Parathyroid adenoma (tissue), 2 donors: Measurements from ENCODE around the gene ITGAL.

Source experiments
- H2AFZ ChIP-seq: fragments of 300-600 bp; sonication (generic); one replicate; pipeline ENCODE4 v1.7.0; 2017; ENCODE audit warnings: antibody characterized with exemption, mild to moderate bottlenecking
- H3K27ac ChIP-seq: fragments of 300-600 bp; sonication (generic); one replicate; pipeline ENCODE4 v1.7.0; 2017
- H3K27me3 ChIP-seq: fragments of 300-600 bp; sonication (generic); one replicate; pipeline ENCODE4 v1.7.0; 2017; ENCODE audit warnings: low read length; ENCODE audit not compliant: control insufficient read depth, insufficient read depth
- H3K36me3 ChIP-seq: fragments of 300-600 bp; sonication (generic); one replicate; pipeline ENCODE4 v1.7.0; 2017; ENCODE audit warnings: low read length; ENCODE audit not compliant: control insufficient read depth, insufficient read depth
- H3K4me1 ChIP-seq: fragments of 300-600 bp; sonication (generic); one replicate; pipeline ENCODE4 v1.7.0; 2017; ENCODE audit warnings: control low read depth
- H3K4me2 ChIP-seq: fragments of 300-600 bp; sonication (generic); one replicate; pipeline ENCODE4 v1.7.0; 2017; ENCODE audit warnings: low read length
- H3K4me3 ChIP-seq: fragments of 300-600 bp; sonication (generic); one replicate; pipeline ENCODE4 v1.7.0; 2017; ENCODE audit warnings: low read depth, low read length
- H3K79me2 ChIP-seq: fragments of 300-600 bp; sonication (generic); one replicate; pipeline ENCODE4 v1.7.0; 2017; ENCODE audit warnings: control low read depth
- H3K9ac ChIP-seq: fragments of 300-600 bp; sonication (generic); one replicate; pipeline ENCODE4 v1.7.0; 2017; ENCODE audit warnings: mild to moderate bottlenecking
- H3K9me3 ChIP-seq: fragments of 300-600 bp; sonication (generic); one replicate; pipeline ENCODE4 v1.7.0; 2017; ENCODE audit warnings: low read length; ENCODE audit not compliant: control insufficient read depth
- TF ChIP-seq, protein P1 (sequence below): fragments of 300-600 bp; sonication (generic); IDR thresholded peaks from one replicate; pipeline ENCODE4 v1.7.0; 2017; ENCODE audit warnings: antibody characterized with exemption, mild to moderate bottlenecking
- donor health status: primary hyperparathyroidism.

The ITGAL gene

DNA sequence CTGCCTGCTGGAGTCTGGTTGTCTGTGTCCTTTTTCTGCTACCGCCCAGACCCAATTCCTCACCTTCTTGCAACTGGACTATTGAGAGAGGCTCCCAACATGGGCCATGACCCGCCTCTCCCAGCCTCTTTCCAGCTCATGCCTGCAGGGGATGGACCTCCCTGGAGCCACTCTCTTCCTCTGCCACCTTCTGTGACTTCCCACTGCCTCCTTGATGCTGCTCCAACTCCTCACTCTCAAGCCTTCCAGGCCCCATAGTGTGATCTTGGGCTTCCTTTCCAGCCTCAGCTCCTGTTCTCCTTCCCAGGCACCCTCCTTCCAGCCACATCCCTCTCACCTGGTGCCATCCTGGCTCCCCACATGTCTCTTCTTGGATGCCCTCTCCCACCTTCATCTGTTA, 42.7 kb downstream of the ITGAL start:
- Histone ChIP-seq H3K9ac (no peak overlapping the region), H3K4me3 (no peak overlapping the region), H2AFZ (no peak overlapping the region)

DNA sequence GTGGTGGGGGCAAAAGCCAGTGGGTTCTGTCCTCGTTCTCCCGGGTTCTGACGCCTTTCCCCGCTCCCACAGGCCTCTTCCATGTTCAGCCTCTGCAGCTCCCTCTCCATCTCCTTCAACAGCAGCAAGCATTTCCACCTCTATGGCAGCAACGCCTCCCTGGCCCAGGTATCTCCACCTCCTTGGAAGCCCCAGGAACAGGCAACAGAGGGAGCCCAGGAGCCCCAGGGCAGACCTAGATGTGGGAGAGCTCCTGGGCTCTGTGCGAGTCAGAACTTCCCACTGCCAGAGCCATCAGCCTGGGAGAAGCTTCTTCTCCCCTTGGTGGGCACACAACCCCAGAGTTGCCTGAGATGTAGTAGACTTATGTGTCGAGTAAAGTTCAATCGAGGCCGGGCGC, 46.0 kb downstream of the ITGAL start:
- Histone ChIP-seq H3K27me3 (no peaks in the 10 kb centered on the region), H3K27ac (no peak overlapping the region), H3K36me3 (no peaks in the 10 kb centered on the region), H3K4me3 (no peak overlapping the region), H3K9ac (no peak overlapping the region), H3K9me3 (no peaks in the 10 kb centered on the region), H3K4me2 (no peak overlapping the region), H3K79me2 (no peaks in the 10 kb centered on the region), H2AFZ (no peak overlapping the region), H3K4me1 (peaks cover 5% of the 10 kb centered on the region)
- TF ChIP-seq, protein P1, sequence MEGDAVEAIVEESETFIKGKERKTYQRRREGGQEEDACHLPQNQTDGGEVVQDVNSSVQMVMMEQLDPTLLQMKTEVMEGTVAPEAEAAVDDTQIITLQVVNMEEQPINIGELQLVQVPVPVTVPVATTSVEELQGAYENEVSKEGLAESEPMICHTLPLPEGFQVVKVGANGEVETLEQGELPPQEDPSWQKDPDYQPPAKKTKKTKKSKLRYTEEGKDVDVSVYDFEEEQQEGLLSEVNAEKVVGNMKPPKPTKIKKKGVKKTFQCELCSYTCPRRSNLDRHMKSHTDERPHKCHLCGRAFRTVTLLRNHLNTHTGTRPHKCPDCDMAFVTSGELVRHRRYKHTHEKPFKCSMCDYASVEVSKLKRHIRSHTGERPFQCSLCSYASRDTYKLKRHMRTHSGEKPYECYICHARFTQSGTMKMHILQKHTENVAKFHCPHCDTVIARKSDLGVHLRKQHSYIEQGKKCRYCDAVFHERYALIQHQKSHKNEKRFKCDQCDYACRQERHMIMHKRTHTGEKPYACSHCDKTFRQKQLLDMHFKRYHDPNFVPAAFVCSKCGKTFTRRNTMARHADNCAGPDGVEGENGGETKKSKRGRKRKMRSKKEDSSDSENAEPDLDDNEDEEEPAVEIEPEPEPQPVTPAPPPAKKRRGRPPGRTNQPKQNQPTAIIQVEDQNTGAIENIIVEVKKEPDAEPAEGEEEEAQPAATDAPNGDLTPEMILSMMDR: no peak

More for the DNA sequence above, 42.7 kb downstream of the ITGAL start:
- H3K9me3 ChIP-seq: no peaks in the 10 kb centered on the region
- no peaks in the 10 kb centered on the region for H3K79me2 ChIP-seq
- H3K36me3 ChIP-seq: no peaks in the 10 kb centered on the region
- H3K27ac ChIP-seq: no peak overlapping the region
- no peak overlapping the region for H3K4me2 ChIP-seq
- TF ChIP-seq, protein P1: no peak
- H3K27me3 ChIP-seq: no peaks in the 10 kb centered on the region
- H3K4me1 ChIP-seq: no peaks in the 10 kb centered on the region

DNA sequence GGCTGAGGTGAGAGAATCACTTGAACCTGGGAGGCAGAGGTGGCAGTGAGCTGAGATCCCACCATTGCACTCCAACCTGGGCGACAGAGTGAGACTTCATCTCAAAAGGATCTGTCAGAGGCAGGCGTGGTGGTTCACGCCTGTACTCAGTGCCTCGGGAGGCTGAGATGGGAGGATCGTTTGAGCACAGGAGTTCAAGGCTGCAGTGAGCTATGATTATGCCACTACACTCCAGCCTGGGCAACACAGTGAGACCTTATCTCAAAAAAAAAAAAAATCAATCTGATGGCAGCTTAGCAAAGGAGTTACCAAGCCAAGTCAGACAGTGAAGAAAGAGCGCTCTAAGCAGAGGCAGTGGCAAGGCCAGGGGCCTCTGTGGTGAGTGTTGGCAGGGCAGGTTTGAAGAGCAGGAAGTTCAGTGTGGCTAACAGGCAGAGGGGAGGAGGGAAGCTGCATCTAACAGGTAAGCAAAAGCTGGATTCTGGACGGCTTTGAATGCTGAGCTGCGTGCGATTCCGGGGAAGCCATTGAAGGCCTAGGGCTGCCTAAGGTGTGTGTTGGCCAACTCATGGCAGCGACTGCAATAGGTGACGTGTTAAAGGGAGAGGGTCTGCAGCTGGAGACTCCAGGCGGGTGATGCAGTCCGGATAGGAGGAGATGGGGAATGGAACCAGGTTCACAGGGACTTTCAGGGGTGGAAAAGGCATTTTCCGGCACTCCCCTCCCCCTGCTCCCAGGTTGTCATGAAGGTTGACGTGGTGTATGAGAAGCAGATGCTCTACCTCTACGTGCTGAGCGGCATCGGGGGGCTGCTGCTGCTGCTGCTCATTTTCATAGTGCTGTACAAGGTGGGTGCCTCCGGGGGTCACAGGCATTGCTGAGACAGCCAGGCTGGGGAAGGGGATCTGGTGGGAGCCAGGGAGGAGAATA, 46.8 kb downstream of the ITGAL start:
- no peak overlapping the region for H3K4me2 ChIP-seq
- H3K79me2 ChIP-seq: no peaks in the 10 kb centered on the region
- peaks cover 5% of the 10 kb centered on the region for H3K4me1 ChIP-seq
- H3K27ac ChIP-seq: no peak overlapping the region
- no peak overlapping the region for H2AFZ ChIP-seq
- TF ChIP-seq, protein P1: no peak
- no peaks in the 10 kb centered on the region for H3K27me3 ChIP-seq
- no peaks in the 10 kb centered on the region for H3K9me3 ChIP-seq
- no peaks in the 10 kb centered on the region for H3K36me3 ChIP-seq
- no peak overlapping the region for H3K4me3 ChIP-seq
- H3K9ac ChIP-seq: no peak overlapping the region

DNA sequence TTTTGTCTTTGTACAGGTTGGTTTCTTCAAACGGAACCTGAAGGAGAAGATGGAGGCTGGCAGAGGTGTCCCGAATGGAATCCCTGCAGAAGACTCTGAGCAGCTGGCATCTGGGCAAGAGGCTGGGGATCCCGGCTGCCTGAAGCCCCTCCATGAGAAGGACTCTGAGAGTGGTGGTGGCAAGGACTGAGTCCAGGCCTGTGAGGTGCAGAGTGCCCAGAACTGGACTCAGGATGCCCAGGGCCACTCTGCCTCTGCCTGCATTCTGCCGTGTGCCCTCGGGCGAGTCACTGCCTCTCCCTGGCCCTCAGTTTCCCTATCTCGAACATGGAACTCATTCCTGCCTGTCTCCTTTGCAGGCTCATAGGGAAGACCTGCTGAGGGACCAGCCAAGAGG, 48.9 kb downstream of the ITGAL start:
- Histone ChIP-seq H3K4me2 (no peak overlapping the region), H3K9me3 (no peaks in the 10 kb centered on the region), H3K27ac (no peak overlapping the region), H3K79me2 (no peaks in the 10 kb centered on the region), H3K27me3 (no peaks in the 10 kb centered on the region), H3K36me3 (no peaks in the 10 kb centered on the region), H3K4me1 (peaks cover 5% of the 10 kb centered on the region), H3K4me3 (no peak overlapping the region), H3K9ac (no peak overlapping the region), H2AFZ (no peak overlapping the region)
- TF ChIP-seq, protein P1: no peak
